ENCODE results near the gene WARS2.

DNA sequence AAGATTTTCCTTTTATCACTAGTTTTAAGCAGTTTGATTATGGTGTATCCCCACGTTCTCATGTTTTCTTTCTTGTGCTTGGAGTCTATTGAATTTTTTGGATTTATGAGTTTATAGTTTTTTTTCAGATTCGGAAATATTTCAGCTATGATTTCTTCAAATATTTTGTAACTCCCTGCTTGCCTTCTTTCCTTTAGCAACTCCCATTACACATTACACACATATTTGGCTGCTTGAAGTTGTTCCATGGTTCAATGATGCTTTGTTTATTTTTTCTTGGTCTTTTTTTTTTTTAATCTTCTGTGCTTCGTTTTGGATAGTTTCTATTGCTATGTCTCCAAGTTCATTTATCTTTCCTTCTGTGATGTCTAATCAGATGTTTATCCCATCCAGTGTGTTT, 48.5 kb upstream of the WARS2 start:
- TF ChIP-seq, protein P1, sequence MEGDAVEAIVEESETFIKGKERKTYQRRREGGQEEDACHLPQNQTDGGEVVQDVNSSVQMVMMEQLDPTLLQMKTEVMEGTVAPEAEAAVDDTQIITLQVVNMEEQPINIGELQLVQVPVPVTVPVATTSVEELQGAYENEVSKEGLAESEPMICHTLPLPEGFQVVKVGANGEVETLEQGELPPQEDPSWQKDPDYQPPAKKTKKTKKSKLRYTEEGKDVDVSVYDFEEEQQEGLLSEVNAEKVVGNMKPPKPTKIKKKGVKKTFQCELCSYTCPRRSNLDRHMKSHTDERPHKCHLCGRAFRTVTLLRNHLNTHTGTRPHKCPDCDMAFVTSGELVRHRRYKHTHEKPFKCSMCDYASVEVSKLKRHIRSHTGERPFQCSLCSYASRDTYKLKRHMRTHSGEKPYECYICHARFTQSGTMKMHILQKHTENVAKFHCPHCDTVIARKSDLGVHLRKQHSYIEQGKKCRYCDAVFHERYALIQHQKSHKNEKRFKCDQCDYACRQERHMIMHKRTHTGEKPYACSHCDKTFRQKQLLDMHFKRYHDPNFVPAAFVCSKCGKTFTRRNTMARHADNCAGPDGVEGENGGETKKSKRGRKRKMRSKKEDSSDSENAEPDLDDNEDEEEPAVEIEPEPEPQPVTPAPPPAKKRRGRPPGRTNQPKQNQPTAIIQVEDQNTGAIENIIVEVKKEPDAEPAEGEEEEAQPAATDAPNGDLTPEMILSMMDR (conservative IDR thresholded peaks at IDR 0.05): no peak
- no peak for TF ChIP-seq EZH2 (IDR thresholded peaks at IDR 0.05; ENCODE audit: low read depth)

Data from PC-9 (cell line).